Measurements from ENCODE around the gene CYSTM1. TPM values are rescaled to one million over a fixed set of nuclear protein-coding genes. Genes with fewer than 3 reads are reported as not detected.

CYSTM1 gene
- total and polyA plus RNA-seq, 2 of the 8 experiments (the other 6 are each of a cell fraction or from before 2014, with no cell fraction given): 25.0 to 47.8 TPM

- Histone ChIP-seq H3K27ac (ENCODE audit: low read depth, low read length) (no peak overlapping the region), H3K9ac (replicated peaks in 1 of 4; ENCODE audit: extremely low read depth in 1 of 4, low read depth in 3 of 4, low read length in 3 of 4) (no peak overlapping the region), H2AFZ (ENCODE audit: low read length) (no peak overlapping the region), H4K8ac (ENCODE audit: extremely low read depth, insufficient read depth, low read length) (no peak overlapping the region), H2BK5ac (ENCODE audit: low read depth, low read length) (no peak overlapping the region), H3K36me3 (ENCODE audit: control insufficient read depth in 2 of 4, insufficient read depth in 4 of 4, low read length in 3 of 4) (no peaks in the 10 kb centered on the region), H2AK5ac (ENCODE audit: low read depth, low read length) (no peak overlapping the region), H3K79me1 (ENCODE audit: low read depth, low read length) (no peaks in the 10 kb centered on the region), H4K5ac (ENCODE audit: insufficient read length, low read depth, low read length) (no peak overlapping the region), H3K79me2 (ENCODE audit: control insufficient read depth in 1 of 2, insufficient read depth in 2 of 2, low read length in 2 of 2) (no peaks in the 10 kb centered on the region), H2BK15ac (ENCODE audit: low read length) (no peak overlapping the region), H3K18ac (ENCODE audit: extremely low read depth, low read length) (no peak overlapping the region), H3K4me2 (ENCODE audit: insufficient read depth in 1 of 2, low read depth in 2 of 2, low read length in 2 of 2) (no peak overlapping the region), H2BK120ac (replicated peaks; ENCODE audit: low read depth, low read length) (no peak overlapping the region), H3K23ac (ENCODE audit: insufficient read length) (no peak overlapping the region), H3K9me3 (ENCODE audit: insufficient read depth in 2 of 2, low read depth in 1 of 2, low read length in 1 of 2) (no peaks in the 10 kb centered on the region), H3K4me3 (ENCODE audit: extremely low read depth in 1 of 4, insufficient read depth in 2 of 4, low read depth in 3 of 4, low read length in 4 of 4) (no peak overlapping the region), H4K20me1 (replicated peaks in 1 of 2; ENCODE audit: control insufficient read depth in 1 of 2, insufficient read depth in 2 of 2, low read length in 2 of 2) (no peaks in the 10 kb centered on the region), H3K4me1 (replicated peaks in 1 of 4; ENCODE audit: control insufficient read depth in 3 of 4, insufficient read depth in 4 of 4, low read length in 3 of 4) (peaks cover 0 to 4% (median 0%) of the 10 kb centered on the region in 4 experiments; a peak in 1 of 7 replicates), H3K23me2 (ENCODE audit: low read depth, low read length) (no peaks in the 10 kb centered on the region), H2BK20ac (ENCODE audit: low read length) (no peak overlapping the region), H3K4ac (replicated peaks; ENCODE audit: insufficient read length, low read depth, low read length) (no peak overlapping the region), H4K91ac (replicated peaks; ENCODE audit: insufficient read length, low read length) (no peak overlapping the region), H3K27me3 (replicated peaks in 1 of 4; ENCODE audit: control insufficient read depth in 3 of 4, extremely low read depth in 1 of 4, insufficient read depth in 3 of 4, low read length in 3 of 4) (no peaks in the 10 kb centered on the region; a peak in 1 of 7 replicates), H3K14ac (ENCODE audit: insufficient read length) (no peak overlapping the region), H3K56ac (replicated peaks; ENCODE audit: insufficient read length, low read depth, low read length) (no peak overlapping the region), H2BK12ac (ENCODE audit: low read depth, low read length) (no peak overlapping the region)
- ChIA-PET POLR2A (ENCODE audit: partially characterized antibody) (interaction anchor here (1.4 kb wide), 1 partner anchor 48 kb away, joined by 3 read pairs; the partner anchor contains the start of gene CYSTM1), CTCF (ENCODE audit: partially characterized antibody) (interaction anchor here (1.0 to 2.3 kb wide), 7 partner anchors 13 to 417 kb away, joined by 3 to 9 read pairs (median 4); no protein-coding TSS in a partner anchor)
- FAIRE-seq (no peak), DNase-seq (ENCODE audit: low read depth in 1 of 2, low spot score in 2 of 2) (no peak)
- 84% methylated on average over 3 of the region's 3 CpGs; no CpG with 5 or more reads in 1 of the 2 experiments for WGBS, 2 experiments (ENCODE audit: extremely low coverage in 1 of 2, insufficient coverage in 1 of 2, insufficient read length in 1 of 2, insufficient replicate concordance in 2 of 2, low coverage in 1 of 2, low lambda C conversion rate in 2 of 2, missing lambda C conversion rate in 1 of 2)
- TF ChIP-seq PHF8 (conservative IDR thresholded peaks at IDR 0.05; ENCODE audit: low read depth, low read length) (no peak), POLR2AphosphoS5 (IDR thresholded peaks at IDR 0.05; ENCODE audit: low read depth, low read length) (no peak), GABPA (IDR thresholded peaks at IDR 0.05; ENCODE audit: borderline replicate concordance, insufficient read depth, low read length) (no peak), RNF2 (IDR thresholded peaks at IDR 0.05; ENCODE audit: borderline replicate concordance, low read depth, low read length, missing control alignments, poor library complexity, severe bottlenecking) (no peak), NRF1 (IDR thresholded peaks at IDR 0.05; ENCODE audit: low read depth, low read length) (no peak), MAFK (IDR thresholded peaks at IDR 0.05; ENCODE audit: low read depth, low read length) (no peak), USF2 (IDR thresholded peaks at IDR 0.05; ENCODE audit: low read length) (no peak), CTCF (IDR thresholded peaks at IDR 0.05; ENCODE audit: control extremely low read depth in 1 of 3, insufficient read depth in 1 of 3, low read depth in 1 of 3, low read length in 3 of 3) (no peak), CBX5 (IDR thresholded peaks at IDR 0.05; ENCODE audit: low read depth, low read length) (no peak), SP4 (IDR thresholded peaks at IDR 0.05; ENCODE audit: low read length) (no peak)
Measured at GRCh38 chr5:140223567-140223966, 48.6 kb downstream of the CYSTM1 start.

Measured in H1 (cell line).